GM18505 (cell line): ENCODE measurements around the gene CAPN5.
"Not testable (repeated sequence)": the region's sequence is repeated elsewhere in the genome, so short reads cannot be mapped to it uniquely, and the experiment has no call there.

ENCODE experiments used
- ATAC-seq: cut with Tn5 transposase; IDR thresholded peaks from one replicate; pipeline ENCODE4 v1.9.1; 2021; ENCODE audit not compliant: unreplicated experiment
- POLR2A ChIP-seq: IDR thresholded peaks from 4 replicates; pipeline ENCODE4 v1.6.1; 2011; ENCODE audit warnings: borderline replicate concordance; ENCODE audit not compliant: insufficient read depth, insufficient read length; ENCODE audit errors: extremely low read depth

Gene CAPN5

DNA sequence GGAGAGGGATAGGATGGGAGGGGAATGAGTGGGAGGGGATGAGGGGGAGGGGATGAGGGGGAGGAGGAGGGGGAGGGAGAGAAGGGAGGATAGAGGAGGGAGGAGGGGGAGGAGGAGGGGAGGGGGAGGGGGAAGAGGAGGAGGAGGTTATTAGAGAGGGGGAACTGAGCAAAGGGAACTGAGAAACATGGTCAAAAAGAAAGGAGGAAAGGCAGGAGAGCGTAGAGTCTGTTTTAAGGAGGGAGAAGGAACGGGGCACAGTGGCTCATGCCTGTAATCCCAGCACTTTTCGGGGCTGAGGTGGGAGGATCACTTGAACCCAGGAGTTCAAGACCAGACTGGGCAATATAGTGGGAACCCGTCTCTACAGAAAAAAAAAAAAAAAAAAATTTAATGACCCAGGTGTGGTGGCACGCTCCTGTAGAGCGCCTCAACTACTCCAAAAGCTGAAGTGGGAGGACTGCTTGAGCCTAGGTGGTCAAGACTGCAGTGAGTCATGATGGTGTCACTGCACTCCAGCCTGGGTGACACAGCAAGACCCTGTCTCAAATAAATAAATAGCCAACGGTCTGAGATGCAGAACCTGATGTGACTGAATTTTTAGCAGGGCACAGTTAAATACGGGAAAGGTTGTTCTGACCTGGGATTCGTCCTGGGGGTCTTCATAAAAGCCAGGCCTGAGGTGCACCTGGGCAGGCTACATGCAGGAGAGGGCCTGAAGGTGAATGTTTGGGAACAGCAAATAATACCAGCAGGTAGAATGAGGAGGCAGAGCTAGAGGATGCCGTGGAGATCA lies 28.5 kb upstream of the CAPN5 start:
- TF ChIP-seq POLR2A: no peak
- ATAC-seq: no peak

DNA sequence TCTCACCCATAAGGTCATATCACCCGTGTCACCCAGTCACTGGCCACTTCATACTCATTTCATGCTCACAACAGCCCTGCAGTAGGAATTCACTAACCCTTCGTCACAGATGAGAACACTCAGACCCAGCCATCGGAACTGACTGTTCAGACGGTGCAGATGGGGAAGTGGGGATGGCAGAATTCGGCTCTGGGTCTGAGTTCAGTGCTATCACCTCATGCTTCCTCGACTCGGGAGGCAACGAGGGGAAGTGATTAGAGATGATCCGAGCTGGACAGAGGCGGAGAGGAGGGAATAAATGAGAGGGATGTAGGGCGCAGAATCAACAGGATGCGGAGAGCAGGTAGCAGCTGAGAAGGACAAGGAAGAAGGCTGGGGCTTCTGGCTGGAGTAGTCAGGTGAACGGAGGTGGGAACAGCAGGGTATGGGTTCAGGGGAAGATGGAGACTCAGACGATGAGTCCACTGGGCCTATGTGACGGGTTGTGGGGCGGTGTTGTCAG lies 27.9 kb upstream of the CAPN5 start:
- TF ChIP-seq POLR2A: no peak
- no peak for ATAC-seq

DNA sequence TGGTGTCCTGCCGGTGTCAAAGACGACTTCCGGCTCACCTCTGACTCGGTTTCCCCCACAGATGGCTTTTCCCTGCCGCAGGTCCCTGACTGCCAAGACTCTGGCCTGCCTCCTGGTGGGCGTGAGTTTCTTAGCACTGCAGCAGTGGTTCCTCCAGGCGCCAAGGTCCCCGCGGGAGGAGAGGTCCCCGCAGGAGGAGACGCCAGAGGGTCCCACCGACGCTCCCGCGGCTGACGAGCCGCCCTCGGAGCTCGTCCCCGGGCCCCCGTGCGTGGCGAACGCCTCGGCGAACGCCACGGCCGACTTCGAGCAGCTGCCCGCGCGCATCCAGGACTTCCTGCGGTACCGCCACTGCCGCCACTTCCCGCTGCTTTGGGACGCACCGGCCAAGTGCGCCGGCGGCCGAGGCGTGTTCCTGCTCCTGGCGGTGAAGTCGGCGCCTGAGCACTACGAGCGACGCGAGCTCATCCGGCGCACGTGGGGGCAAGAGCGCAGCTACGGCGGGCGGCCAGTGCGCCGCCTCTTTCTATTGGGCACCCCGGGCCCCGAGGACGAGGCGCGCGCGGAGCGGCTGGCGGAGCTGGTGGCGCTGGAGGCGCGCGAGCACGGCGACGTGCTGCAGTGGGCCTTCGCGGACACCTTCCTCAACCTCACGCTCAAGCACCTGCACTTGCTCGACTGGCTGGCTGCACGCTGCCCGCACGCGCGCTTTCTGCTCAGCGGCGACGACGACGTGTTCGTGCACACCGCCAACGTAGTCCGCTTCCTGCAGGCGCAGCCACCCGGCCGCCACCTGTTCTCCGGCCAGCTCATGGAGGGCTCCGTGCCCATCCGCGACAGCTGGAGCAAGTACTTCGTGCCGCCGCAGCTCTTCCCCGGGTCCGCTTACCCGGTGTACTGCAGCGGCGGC lies 27.0 kb upstream of the CAPN5 start:
- ATAC-seq: no peak
- no peak for TF ChIP-seq POLR2A

DNA sequence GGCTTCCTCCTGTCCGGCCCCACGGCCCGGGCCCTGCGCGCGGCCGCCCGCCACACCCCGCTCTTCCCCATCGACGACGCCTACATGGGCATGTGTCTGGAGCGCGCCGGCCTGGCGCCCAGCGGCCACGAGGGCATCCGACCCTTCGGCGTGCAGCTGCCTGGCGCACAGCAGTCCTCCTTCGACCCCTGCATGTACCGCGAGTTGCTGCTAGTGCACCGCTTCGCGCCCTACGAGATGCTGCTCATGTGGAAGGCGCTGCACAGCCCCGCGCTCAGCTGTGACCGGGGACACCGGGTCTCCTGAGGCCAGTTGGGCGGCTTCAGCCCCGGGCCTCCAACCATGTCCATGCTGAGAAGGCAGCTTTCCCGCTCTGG lies 26.4 kb upstream of the CAPN5 start:
- TF ChIP-seq POLR2A: no peak
- no peak for ATAC-seq

DNA sequence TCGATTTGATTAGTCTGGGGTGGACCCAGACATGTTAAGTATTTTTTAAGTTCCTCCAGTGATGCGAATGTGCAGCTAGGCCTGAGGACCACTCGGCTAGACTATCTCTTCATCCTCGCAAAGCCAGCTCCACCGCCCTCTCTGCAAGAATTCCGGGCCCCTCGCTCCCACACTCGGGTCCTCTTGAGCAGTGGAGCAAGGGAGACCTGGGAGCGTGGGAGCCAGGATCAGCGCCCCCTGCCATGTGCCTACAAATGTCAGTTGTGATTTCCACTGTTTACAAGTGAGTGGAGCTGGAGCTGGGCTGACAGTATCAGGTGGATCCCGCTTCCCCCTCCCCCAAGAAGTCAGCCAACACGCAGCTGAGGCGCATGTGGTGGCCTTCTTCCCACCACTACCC lies 25.9 kb upstream of the CAPN5 start:
- TF ChIP-seq POLR2A: no peak
- no peak for ATAC-seq

DNA sequence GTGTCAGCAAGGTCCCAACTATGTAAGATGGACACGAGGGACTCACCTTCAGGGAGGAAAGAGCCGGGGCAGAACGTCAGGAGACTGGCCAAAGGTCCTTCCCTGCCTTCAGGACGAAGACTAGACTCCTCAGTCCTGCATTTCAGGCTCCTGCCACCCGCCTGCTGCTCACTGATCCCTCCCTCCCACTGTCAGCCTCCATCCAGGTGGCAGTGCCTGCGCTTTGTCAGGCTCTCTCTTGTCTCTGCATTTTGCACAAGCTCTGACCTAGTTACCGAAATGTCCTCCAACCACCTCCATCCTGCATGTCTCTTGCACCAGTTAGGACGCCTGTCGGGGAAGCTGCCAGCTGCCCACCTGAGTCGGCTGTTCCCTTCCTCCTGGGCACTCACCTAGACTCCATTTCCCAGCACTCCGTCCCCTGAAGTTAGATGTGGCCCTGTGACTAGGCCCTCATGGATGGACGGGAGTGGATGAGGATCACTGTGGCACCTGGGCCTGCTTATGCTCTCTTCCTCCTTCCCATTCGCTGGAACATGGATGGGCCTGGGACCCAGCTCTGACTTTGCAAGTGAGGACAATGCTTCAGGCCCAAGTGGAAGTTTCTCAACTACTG lies 24.6 kb upstream of the CAPN5 start:
- no peak for TF ChIP-seq POLR2A
- ATAC-seq: no peak

DNA sequence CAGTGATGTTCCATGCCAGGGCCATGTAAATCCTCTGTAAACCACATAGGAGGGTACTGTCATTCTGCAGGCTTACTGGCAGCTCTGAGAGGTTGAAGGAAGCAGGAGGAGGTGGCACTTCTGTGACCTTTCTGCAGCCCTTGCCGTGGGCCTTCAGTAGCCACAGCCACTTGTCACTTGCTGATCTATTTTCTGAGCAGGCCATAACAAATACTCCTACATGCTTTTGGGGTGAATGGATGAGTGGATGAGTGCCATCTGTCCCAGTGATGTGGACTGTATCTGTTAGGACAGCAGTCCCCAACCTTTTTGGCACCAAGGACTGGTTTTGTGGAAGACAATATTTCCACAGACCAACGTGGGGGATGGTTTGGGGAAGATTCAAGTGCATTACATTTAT lies 22.4 kb upstream of the CAPN5 start:
- no peak for TF ChIP-seq POLR2A
- ATAC-seq: no peak

DNA sequence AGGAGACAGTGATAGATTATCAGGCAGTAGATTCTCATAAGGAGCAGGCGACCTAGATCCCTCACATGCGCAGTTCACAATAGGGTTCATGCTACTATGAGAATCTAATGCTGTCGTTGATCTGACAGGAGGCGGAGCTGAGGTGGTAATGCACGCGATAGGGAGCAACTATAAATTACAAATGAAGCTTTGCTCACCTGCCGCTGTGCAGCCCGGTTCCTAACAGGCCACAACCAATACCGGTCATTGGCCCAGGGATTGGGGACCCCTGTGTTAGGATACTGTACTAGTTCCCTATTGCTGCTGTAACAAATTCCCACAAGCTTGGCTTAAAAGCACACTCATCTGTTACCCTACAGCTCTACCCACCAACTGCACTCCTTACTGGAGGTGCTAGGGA lies 21.9 kb upstream of the CAPN5 start:
- no peak for ATAC-seq
- no peak for TF ChIP-seq POLR2A

DNA sequence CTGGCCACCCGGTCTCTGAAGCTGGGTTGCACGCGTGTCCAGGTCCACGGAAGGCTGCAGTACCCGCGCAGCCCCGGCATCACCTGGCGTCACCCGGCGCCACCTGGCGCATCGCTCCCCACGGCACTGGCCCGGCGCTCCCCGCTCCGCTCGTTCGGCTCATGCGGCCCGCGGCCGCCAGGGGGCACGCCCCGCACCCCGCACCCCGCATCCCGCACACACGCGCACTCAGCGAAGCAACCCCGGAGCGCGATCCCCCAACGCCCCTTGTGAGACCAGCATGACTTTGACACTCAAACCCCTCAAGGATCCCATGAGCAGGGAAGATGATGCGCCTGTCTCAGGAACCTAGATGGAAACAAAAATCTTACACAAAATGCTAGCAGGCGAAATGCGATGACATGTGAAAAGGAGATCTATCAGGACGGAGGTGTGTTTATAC lies 20.7 kb upstream of the CAPN5 start:
- peak; percentile 53 for ATAC-seq
- no peak for TF ChIP-seq POLR2A

DNA sequence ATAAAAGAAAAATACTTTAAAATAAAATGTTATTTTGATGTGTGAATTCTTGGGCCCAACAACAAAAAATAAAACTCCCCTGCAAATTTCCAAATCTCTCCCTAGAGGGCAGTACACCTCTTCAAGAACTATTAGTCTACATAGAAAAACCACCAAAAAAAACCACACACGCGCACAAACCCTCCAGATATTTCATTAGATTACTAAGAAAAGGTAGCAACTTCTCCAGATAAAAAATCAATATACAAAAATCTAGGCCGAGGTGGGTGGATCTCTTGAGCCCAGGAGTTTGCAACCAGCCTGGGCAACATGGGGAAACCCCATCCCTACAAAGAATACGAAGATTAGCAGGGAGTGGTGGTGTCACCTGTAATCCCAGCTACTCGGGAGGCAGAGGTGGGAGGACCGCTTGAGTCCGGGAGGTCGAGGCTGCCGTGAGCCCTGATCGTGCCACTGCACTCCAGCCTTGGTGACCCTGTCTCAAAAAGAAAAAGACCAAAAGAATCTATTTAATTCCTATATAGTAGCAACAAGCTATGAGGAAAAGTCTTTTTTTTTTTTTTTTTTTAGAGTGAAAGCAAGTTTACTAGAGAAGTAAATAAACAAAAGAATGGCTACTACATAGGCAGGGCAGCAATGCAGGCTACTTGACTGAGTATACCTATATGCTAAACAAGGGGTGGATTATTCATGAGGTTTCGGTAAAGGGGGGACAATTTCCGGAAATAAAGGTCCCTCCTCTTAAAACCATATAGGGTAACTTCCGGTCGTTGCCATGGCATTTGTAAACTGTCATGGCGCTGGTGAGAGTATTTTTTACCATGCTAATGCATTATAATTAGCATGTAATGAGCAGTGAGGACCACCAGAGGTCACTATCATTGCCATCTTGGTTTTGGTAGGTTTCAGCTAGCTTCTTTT lies 19.5 kb upstream of the CAPN5 start:
- TF ChIP-seq POLR2A: no peak
- peak; percentile 49 for ATAC-seq

DNA sequence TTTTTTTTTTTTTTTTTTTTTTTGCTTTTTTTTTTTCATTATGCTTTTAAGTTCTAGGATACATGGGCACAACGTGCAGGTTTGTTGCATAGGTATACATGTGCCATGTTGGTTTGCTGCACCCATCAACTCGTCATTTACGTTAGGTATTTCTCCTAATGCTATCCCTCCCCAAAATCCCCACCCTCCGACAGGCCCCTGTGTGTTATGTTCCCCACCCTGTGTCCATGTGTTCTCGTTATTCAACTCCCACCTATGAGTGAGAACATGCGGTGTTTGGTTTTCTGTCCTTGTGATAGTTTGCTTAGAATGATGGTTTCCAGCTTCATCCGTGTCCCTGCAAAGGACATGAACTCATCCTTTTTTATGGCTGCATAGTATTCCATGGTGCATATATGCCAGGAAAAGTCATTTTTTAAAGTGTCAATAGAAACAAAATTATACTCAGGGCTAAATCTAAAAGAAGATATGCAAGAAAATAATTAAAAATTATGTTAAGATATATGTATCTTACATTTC lies 18.8 kb upstream of the CAPN5 start:
- not testable (repeated sequence) for ATAC-seq

DNA sequence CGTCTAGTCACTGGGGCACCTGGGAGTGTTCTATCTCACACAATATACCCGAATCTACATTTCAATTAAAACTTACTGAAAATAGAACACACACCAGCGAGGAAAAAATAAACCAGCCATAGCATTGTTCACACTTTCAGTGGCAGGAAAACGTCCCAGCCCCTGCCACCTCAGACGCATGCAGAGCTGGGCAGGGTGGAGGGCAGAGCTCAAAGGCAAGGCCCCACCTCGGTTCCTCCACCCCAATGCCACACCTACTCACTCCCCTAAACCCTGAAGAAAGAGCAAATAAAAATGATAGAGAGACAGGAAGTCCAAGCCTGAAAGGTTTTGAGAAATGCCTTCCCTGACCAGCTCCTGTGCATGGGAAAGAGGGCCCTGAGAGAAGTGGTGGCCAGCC lies 17.7 kb upstream of the CAPN5 start:
- no peak for TF ChIP-seq POLR2A
- ATAC-seq: no peak
